GM10248 (cell line): ENCODE results near the gene OSBPL5.

Experiments used
- CTCF ChIA-PET: fragments of 300-600 bp; sonication (Branson Sonifier 250); formaldehyde crosslinking; extraction: SDS; loops from one replicate; lab custom pipeline; 2021; ENCODE audit warnings: antibody characterized with exemption; lab: Yijun Ruan, JAX
- POLR2A ChIA-PET: fragments of 350-650 bp; sonication (Branson Sonifier 250); formaldehyde crosslinking; extraction: SDS; loops from one replicate; lab custom pipeline; 2020; ENCODE audit warnings: antibody characterized with exemption; lab: Yijun Ruan, JAX
- DNase-seq: peaks from one replicate; pipeline ENCODE4 v3.0.0; 2012; ENCODE audit errors: extremely low spot score
- CTCF ChIP-seq: IDR thresholded peaks from 2 replicates; pipeline ENCODE4 v1.5.1; 2012; ENCODE audit warnings: mild to moderate bottlenecking, low read depth; ENCODE audit errors: extremely low read depth, missing control alignments, control extremely low read depth

Gene OSBPL5

GRCh38 chr11:3163241-3163981 is 1.7 kb downstream of the OSBPL5 start:
- ChIA-PET CTCF (interaction anchor here (1.8 kb wide), 1 partner anchor 19 kb away, joined by 4 read pairs; no protein-coding TSS in a partner anchor), POLR2A (no interaction called here)
- TF ChIP-seq CTCF = no peak
- no peak for DNase-seq

- no peak for DNase-seq
- CTCF ChIA-PET = interaction anchor here (1.8 kb wide), 1 partner anchor 18 kb away, joined by 4 read pairs; no protein-coding TSS in a partner anchor
- POLR2A ChIA-PET = no interaction called here
These were observed 2.5 kb downstream of the OSBPL5 start for GRCh38 chr11:3162410-3163240.

GRCh38 chr11:3161720-3162409 is 3.2 kb downstream of the OSBPL5 start:
- no peak for DNase-seq
- no peak for TF ChIP-seq CTCF
- POLR2A ChIA-PET = no interaction called here
- CTCF ChIA-PET = interaction anchor here (1.8 kb wide), 1 partner anchor 18 kb away, joined by 4 read pairs; no protein-coding TSS in a partner anchor

More at GRCh38 chr11:3162410-3163240, 2.5 kb downstream of the OSBPL5 start:
- TF ChIP-seq CTCF = no peak

- ChIA-PET POLR2A (no interaction called here), CTCF (no interaction called here)
- no peak for DNase-seq
- no peak for TF ChIP-seq CTCF
These were observed 3.8 kb downstream of the OSBPL5 start for GRCh38 chr11:3161309-3161708.

- POLR2A ChIA-PET = no interaction called here
- DNase-seq = no peak
- CTCF ChIA-PET = no interaction called here
- no peak for TF ChIP-seq CTCF
These were observed 4.7 kb downstream of the OSBPL5 start for GRCh38 chr11:3160252-3161031.
